Psoas muscle (tissue), 8 donors: ENCODE measurements around the gene FRY. TPM values are rescaled to one million over a fixed set of nuclear protein-coding genes. Genes with fewer than 3 reads are reported as not detected.

ENCODE experiments used
- ATAC-seq, 4 donors: fragments of 200-7000 bp; cut with Tn5 transposase; one replicate each; pipeline ENCODE4 v1.9.1; 2020; ENCODE audit warnings: moderate library complexity in 3 of 4, mild to moderate bottlenecking in 2 of 4
- DNase-seq, 2 donors: peaks; one replicate each; pipeline ENCODE4 v3.0.0-alpha.2; 2020
- H3K27ac ChIP-seq: fragments of 200-600 bp; one replicate; pipeline ENCODE4 v1.8.0; 2022
- H3K27me3 ChIP-seq, 3 donors: fragments of 200-600 bp in 1 of 3; one replicate each; pipeline versions ENCODE4 v1.6.1 to v1.8.0; 2013 to 2022; ENCODE audit warnings: low read length in 2 of 3, mild to moderate bottlenecking in 2 of 3, moderate library complexity in 1 of 3; ENCODE audit not compliant: insufficient read depth in 3 of 3
- H3K36me3 ChIP-seq, 2 donors: fragments of 200-600 bp in 1 of 2; one replicate each; pipeline versions ENCODE4 v1.6.1 to v1.8.0; 2013 to 2022; ENCODE audit warnings: low read depth in 1 of 2, mild to moderate bottlenecking in 1 of 2, moderate library complexity in 1 of 2; ENCODE audit not compliant: insufficient read depth in 1 of 2
- H3K4me1 ChIP-seq: fragments of 200-600 bp; one replicate; pipeline ENCODE4 v1.8.0; 2022
- H3K4me3 ChIP-seq: fragments of 200-600 bp; one replicate; pipeline ENCODE4 v1.8.0; 2022; ENCODE audit warnings: mild to moderate bottlenecking
- H3K9me3 ChIP-seq: fragments of 200-600 bp; one replicate; pipeline ENCODE4 v1.8.0; 2022
- WGBS, 3 donors: extraction: QIAGEN DNeasy Blood & Tissue Kit; methylation state at CpG; one replicate each; pipeline versions ENCODE4 v1.1.6 to v1.1.7; 2013; 5-methylcytosine and 5-hydroxymethylcytosine counted together
- intact Hi-C, 2 donors: fragments of 100-400 bp; cut with DNase I; formaldehyde crosslinking; loops; one replicate each; pipeline versions ENCODE4 v1.11.0 to v1.14.2; 2022
- polyA plus RNA-seq, 3 donors: library from polyadenylated mRNA; stranded (reverse); fragments of 200-250 nt; gene quantifications; one replicate each; pipeline ENCODE4 v1.2.3, GENCODE V29; 2013
- total RNA-seq, 4 donors: library from RNA; stranded (reverse); fragmentation: NEBNext Ultra II Directional in 2 of 4; extraction: Animal tissue kit (Norgen Biotek cat#: 25700) in 2 of 4; gene quantifications; one replicate each; pipeline versions ENCODE4 v1.2.1 to v1.2.4, GENCODE V29; 2021 to 2023
- TF ChIP-seq, protein P1 (sequence below): fragments of 200-600 bp; IDR thresholded peaks from one replicate; pipeline ENCODE4 v1.8.0; 2022; ENCODE audit warnings: antibody characterized with exemption
- donor health status: healthy with polysubstance abuse.
- donor health status: DM: no; HTN: no; CAD: no; lungs with moderate emphysema.
- donor health status: Bipolar disorder and iron deficiency.
- donor health status: healthy.
- donor health status: DM: yes; HTN: yes; CAD: no.
- donor health status: DM: no; HTN: no; CAD: no.
- donor health status: DM: no; HTN: no; CAD: no.
- donor health status: DM: yes; HTN: yes; CAD: no.

The FRY gene
- total and polyA plus RNA-seq, 7 donors = 7.1 to 56.9 (median 24.0) TPM

- Histone ChIP-seq H3K36me3 (no peaks in the 10 kb centered on the region), H3K4me3 (peak overlapping the region; percentile 62), H3K27me3 (no peaks in the 10 kb centered on the region), H3K27ac (peak overlapping the region; percentile 86), H3K4me1 (peaks cover 50% of the 10 kb centered on the region), H3K9me3 (no peaks in the 10 kb centered on the region)
- DNase-seq = no peak
- WGBS, 3 donors = 88 to 96% (median 95%) methylated on average over 2 of the region's 2 CpGs
- TF ChIP-seq, protein P1, sequence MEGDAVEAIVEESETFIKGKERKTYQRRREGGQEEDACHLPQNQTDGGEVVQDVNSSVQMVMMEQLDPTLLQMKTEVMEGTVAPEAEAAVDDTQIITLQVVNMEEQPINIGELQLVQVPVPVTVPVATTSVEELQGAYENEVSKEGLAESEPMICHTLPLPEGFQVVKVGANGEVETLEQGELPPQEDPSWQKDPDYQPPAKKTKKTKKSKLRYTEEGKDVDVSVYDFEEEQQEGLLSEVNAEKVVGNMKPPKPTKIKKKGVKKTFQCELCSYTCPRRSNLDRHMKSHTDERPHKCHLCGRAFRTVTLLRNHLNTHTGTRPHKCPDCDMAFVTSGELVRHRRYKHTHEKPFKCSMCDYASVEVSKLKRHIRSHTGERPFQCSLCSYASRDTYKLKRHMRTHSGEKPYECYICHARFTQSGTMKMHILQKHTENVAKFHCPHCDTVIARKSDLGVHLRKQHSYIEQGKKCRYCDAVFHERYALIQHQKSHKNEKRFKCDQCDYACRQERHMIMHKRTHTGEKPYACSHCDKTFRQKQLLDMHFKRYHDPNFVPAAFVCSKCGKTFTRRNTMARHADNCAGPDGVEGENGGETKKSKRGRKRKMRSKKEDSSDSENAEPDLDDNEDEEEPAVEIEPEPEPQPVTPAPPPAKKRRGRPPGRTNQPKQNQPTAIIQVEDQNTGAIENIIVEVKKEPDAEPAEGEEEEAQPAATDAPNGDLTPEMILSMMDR = no peak
- intact Hi-C loops = no loop called here
- ATAC-seq = peak in 1 of 4 donors; percentile 12
These were observed 28.0 kb downstream of the FRY start for GRCh38 chr13:32059511-32059984.

DNA sequence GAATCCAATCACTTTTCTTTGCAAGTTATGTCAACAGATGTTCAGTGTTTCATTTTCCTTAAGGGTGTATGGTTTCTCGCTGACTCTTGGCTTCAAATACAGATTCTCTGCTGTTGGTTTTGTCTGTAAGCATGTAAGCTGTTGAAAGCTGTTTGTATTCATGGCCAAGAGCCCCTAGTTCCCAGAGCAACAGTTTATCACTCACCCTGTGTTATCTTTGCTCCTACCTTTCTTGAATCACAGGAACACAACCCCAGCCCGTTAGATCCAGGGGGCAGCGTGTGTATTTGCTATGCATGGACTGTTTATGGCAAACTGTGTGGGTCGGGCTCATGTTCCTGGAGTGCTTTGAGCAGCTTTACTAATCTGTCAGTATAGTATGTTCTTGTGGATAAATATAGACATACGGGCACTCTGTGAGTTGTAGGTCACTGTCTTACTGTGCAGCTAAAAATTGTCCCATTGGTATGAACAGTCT lies 28.9 kb downstream of the FRY start:
- Histone ChIP-seq H3K4me3 (peak overlapping the region; percentile 62), H3K36me3 (no peaks in the 10 kb centered on the region), H3K27ac (peak overlapping the region; percentile 86), H3K27me3 (no peaks in the 10 kb centered on the region), H3K9me3 (no peaks in the 10 kb centered on the region), H3K4me1 (peaks cover 54% of the 10 kb centered on the region)
- ATAC-seq = peak; percentile 96 to 98 (median 97)
- 20 to 36% (median 24%) methylated on average over 5 of the region's 5 CpGs for WGBS, 3 donors
- peak in 1 of 2 donors; percentile 53 for DNase-seq
- intact Hi-C loops = loop anchor here (5.0 to 10.0 kb wide), 2 partner anchors 54 to 57 kb away; no protein-coding TSS in a partner anchor
- TF ChIP-seq, protein P1 = no peak

GRCh38 chr13:32063619-32064233 lies 32.2 kb downstream of the FRY start:
- DNase-seq (no peak), ATAC-seq (no peak)
- TF ChIP-seq, protein P1 = no peak
- H3K36me3 ChIP-seq = no peaks in the 10 kb centered on the region
- intact Hi-C loops = loop anchor here (5.0 to 10.0 kb wide), 2 partner anchors 51 to 54 kb away; no protein-coding TSS in a partner anchor
- H3K4me1 ChIP-seq = peaks cover 49% of the 10 kb centered on the region
- no peaks in the 10 kb centered on the region for H3K9me3 ChIP-seq
- 67 to 82% (median 67%) methylated on average over 8 of the region's 8 CpGs for WGBS, 3 donors
- H3K27ac ChIP-seq = peak overlapping the region; percentile 26
- H3K27me3 ChIP-seq = no peaks in the 10 kb centered on the region
- H3K4me3 ChIP-seq = peak overlapping the region; percentile 62

- H3K9me3 ChIP-seq = no peaks in the 10 kb centered on the region
- DNase-seq (no peak), ATAC-seq (peak in 1 of 4 donors; percentile 12)
- WGBS, 3 donors = 69 to 78% (median 74%) methylated on average over 6 of the region's 6 CpGs
- no peaks in the 10 kb centered on the region for H3K27me3 ChIP-seq
- H3K27ac ChIP-seq = peak overlapping the region; percentile 62
- no peak overlapping the region for H3K4me3 ChIP-seq
- intact Hi-C loops = loop anchor here in 1 of 2 donors (10.0 kb wide), 1 partner anchor 47 kb away; no protein-coding TSS in a partner anchor
- peaks cover 25% of the 10 kb centered on the region for H3K4me1 ChIP-seq
- no peaks in the 10 kb centered on the region for H3K36me3 ChIP-seq
- TF ChIP-seq, protein P1 = no peak
These were observed 35.8 kb downstream of the FRY start for GRCh38 chr13:32067149-32067961.
